Parathyroid adenoma (tissue), 2 donors: ENCODE data around the gene PTH1R.

Experiments
- H2AFZ ChIP-seq: fragments of 300-600 bp; sonication (generic); one replicate; pipeline ENCODE4 v1.7.0; 2017; ENCODE audit warnings: antibody characterized with exemption, mild to moderate bottlenecking
- H3K27ac ChIP-seq: fragments of 300-600 bp; sonication (generic); one replicate; pipeline ENCODE4 v1.7.0; 2017
- H3K27me3 ChIP-seq: fragments of 300-600 bp; sonication (generic); one replicate; pipeline ENCODE4 v1.7.0; 2017; ENCODE audit warnings: low read length; ENCODE audit not compliant: control insufficient read depth, insufficient read depth
- H3K36me3 ChIP-seq: fragments of 300-600 bp; sonication (generic); one replicate; pipeline ENCODE4 v1.7.0; 2017; ENCODE audit warnings: low read length; ENCODE audit not compliant: control insufficient read depth, insufficient read depth
- H3K4me1 ChIP-seq: fragments of 300-600 bp; sonication (generic); one replicate; pipeline ENCODE4 v1.7.0; 2017; ENCODE audit warnings: control low read depth
- H3K4me2 ChIP-seq: fragments of 300-600 bp; sonication (generic); one replicate; pipeline ENCODE4 v1.7.0; 2017; ENCODE audit warnings: low read length
- H3K4me3 ChIP-seq: fragments of 300-600 bp; sonication (generic); one replicate; pipeline ENCODE4 v1.7.0; 2017; ENCODE audit warnings: low read depth, low read length
- H3K79me2 ChIP-seq: fragments of 300-600 bp; sonication (generic); one replicate; pipeline ENCODE4 v1.7.0; 2017; ENCODE audit warnings: control low read depth
- H3K9ac ChIP-seq: fragments of 300-600 bp; sonication (generic); one replicate; pipeline ENCODE4 v1.7.0; 2017; ENCODE audit warnings: mild to moderate bottlenecking
- H3K9me3 ChIP-seq: fragments of 300-600 bp; sonication (generic); one replicate; pipeline ENCODE4 v1.7.0; 2017; ENCODE audit warnings: low read length; ENCODE audit not compliant: control insufficient read depth
- TF ChIP-seq, protein P1 (sequence below): fragments of 300-600 bp; sonication (generic); IDR thresholded peaks from one replicate; pipeline ENCODE4 v1.7.0; 2017; ENCODE audit warnings: antibody characterized with exemption, mild to moderate bottlenecking
- donor health status: primary hyperparathyroidism.

The PTH1R gene

DNA sequence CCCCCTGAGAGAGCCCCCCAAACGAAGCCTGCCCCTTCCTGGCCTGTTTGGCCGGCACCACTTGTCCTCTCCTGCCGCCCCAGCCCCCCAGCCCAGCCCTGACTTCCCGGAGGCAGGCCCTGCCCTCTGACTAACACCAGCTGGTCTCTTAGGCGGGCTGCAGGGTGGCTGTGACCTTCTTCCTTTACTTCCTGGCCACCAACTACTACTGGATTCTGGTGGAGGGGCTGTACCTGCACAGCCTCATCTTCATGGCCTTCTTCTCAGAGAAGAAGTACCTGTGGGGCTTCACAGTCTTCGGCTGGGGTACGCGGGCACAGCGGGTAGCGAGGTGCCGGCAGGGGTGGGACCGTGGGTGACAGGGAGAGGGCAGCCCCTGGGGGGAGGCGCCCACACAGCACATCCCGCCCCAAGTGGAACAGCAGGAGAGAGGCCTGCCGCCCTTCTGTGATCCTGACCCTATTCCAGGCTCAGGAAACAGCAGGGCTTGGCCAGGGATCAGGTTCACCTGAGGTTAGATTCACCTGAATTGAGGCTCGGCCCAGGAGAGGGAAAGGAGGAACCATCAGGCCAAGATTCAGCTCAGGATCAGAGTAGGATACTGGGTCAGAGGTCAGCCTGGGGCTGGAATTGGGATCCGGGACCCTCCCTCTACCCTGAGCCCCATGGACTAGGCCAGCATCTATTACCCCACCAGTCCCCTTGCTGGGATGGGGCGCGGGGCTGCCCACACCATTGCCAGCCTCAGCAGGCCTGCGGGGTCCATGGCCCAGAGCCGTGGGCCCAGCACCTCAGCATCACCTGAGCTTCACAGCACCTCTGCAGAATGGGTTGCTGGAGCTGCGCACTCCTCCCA lies 21.9 kb downstream of the PTH1R start:
- Histone ChIP-seq H3K79me2 (no peaks in the 10 kb centered on the region), H3K36me3 (no peaks in the 10 kb centered on the region), H2AFZ (no peak overlapping the region), H3K27ac (no peak overlapping the region), H3K4me2 (no peak overlapping the region), H3K27me3 (no peaks in the 10 kb centered on the region), H3K9me3 (no peaks in the 10 kb centered on the region), H3K9ac (no peak overlapping the region), H3K4me1 (no peaks in the 10 kb centered on the region), H3K4me3 (no peak overlapping the region)
- TF ChIP-seq, protein P1, sequence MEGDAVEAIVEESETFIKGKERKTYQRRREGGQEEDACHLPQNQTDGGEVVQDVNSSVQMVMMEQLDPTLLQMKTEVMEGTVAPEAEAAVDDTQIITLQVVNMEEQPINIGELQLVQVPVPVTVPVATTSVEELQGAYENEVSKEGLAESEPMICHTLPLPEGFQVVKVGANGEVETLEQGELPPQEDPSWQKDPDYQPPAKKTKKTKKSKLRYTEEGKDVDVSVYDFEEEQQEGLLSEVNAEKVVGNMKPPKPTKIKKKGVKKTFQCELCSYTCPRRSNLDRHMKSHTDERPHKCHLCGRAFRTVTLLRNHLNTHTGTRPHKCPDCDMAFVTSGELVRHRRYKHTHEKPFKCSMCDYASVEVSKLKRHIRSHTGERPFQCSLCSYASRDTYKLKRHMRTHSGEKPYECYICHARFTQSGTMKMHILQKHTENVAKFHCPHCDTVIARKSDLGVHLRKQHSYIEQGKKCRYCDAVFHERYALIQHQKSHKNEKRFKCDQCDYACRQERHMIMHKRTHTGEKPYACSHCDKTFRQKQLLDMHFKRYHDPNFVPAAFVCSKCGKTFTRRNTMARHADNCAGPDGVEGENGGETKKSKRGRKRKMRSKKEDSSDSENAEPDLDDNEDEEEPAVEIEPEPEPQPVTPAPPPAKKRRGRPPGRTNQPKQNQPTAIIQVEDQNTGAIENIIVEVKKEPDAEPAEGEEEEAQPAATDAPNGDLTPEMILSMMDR = no peak

DNA sequence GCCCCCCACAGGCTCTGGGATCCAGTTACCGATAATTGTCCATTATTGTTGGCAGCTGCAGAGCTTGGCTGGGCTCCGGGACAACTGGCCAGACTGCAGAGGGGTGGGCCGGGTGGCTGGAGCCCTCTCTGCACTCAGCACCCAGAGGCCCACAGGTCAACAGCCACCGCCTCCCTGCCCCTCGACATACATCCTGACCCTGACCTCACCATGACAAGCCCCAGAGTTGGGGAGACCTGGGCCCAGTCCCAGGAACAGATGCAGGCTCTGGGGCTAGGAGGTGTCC lies 22.4 kb downstream of the PTH1R start:
- H3K4me3 ChIP-seq = no peak overlapping the region
- no peaks in the 10 kb centered on the region for H3K27me3 ChIP-seq
- no peak overlapping the region for H3K4me2 ChIP-seq
- H3K4me1 ChIP-seq = no peaks in the 10 kb centered on the region
- H2AFZ ChIP-seq = no peak overlapping the region
- no peak overlapping the region for H3K9ac ChIP-seq
- H3K9me3 ChIP-seq = no peaks in the 10 kb centered on the region
- TF ChIP-seq, protein P1 = no peak
- H3K27ac ChIP-seq = no peak overlapping the region
- H3K36me3 ChIP-seq = no peaks in the 10 kb centered on the region
- no peaks in the 10 kb centered on the region for H3K79me2 ChIP-seq

- Histone ChIP-seq H3K9me3 (no peaks in the 10 kb centered on the region), H2AFZ (no peak overlapping the region), H3K4me1 (no peaks in the 10 kb centered on the region), H3K27me3 (no peaks in the 10 kb centered on the region), H3K4me3 (no peak overlapping the region), H3K9ac (no peak overlapping the region), H3K27ac (no peak overlapping the region), H3K79me2 (no peaks in the 10 kb centered on the region), H3K36me3 (no peaks in the 10 kb centered on the region), H3K4me2 (no peak overlapping the region)
- TF ChIP-seq, protein P1 = no peak
Measured at GRCh38 chr3:46900356-46900755, 22.8 kb downstream of the PTH1R start.

- H3K4me1 ChIP-seq = no peaks in the 10 kb centered on the region
- no peak overlapping the region for H3K9ac ChIP-seq
- no peak overlapping the region for H3K27ac ChIP-seq
- H3K4me2 ChIP-seq = no peak overlapping the region
- no peaks in the 10 kb centered on the region for H3K79me2 ChIP-seq
- H3K27me3 ChIP-seq = no peaks in the 10 kb centered on the region
- no peaks in the 10 kb centered on the region for H3K36me3 ChIP-seq
- no peaks in the 10 kb centered on the region for H3K9me3 ChIP-seq
- H3K4me3 ChIP-seq = no peak overlapping the region
- H2AFZ ChIP-seq = no peak overlapping the region
- TF ChIP-seq, protein P1 = no peak
Measured at GRCh38 chr3:46901061-46901460, 23.5 kb downstream of the PTH1R start.

GRCh38 chr3:46901591-46902187 lies 24.2 kb downstream of the PTH1R start:
- Histone ChIP-seq H3K36me3 (no peaks in the 10 kb centered on the region), H3K4me2 (no peak overlapping the region), H3K27ac (no peak overlapping the region), H3K4me1 (no peaks in the 10 kb centered on the region), H3K9ac (no peak overlapping the region), H3K79me2 (no peaks in the 10 kb centered on the region), H3K9me3 (no peaks in the 10 kb centered on the region), H3K27me3 (no peaks in the 10 kb centered on the region), H2AFZ (no peak overlapping the region), H3K4me3 (no peak overlapping the region)
- TF ChIP-seq, protein P1 = no peak
